GM12874 (cell line): ENCODE measurements around the gene FBXL16.

Source experiments
- CTCF ChIP-seq: IDR thresholded peaks from 2 replicates; pipeline ENCODE4 v1.5.1; 2011; ENCODE audit warnings: low read depth, mild to moderate bottlenecking, control low read depth, low read length, moderate library complexity; ENCODE audit not compliant: insufficient read depth

Gene FBXL16

DNA sequence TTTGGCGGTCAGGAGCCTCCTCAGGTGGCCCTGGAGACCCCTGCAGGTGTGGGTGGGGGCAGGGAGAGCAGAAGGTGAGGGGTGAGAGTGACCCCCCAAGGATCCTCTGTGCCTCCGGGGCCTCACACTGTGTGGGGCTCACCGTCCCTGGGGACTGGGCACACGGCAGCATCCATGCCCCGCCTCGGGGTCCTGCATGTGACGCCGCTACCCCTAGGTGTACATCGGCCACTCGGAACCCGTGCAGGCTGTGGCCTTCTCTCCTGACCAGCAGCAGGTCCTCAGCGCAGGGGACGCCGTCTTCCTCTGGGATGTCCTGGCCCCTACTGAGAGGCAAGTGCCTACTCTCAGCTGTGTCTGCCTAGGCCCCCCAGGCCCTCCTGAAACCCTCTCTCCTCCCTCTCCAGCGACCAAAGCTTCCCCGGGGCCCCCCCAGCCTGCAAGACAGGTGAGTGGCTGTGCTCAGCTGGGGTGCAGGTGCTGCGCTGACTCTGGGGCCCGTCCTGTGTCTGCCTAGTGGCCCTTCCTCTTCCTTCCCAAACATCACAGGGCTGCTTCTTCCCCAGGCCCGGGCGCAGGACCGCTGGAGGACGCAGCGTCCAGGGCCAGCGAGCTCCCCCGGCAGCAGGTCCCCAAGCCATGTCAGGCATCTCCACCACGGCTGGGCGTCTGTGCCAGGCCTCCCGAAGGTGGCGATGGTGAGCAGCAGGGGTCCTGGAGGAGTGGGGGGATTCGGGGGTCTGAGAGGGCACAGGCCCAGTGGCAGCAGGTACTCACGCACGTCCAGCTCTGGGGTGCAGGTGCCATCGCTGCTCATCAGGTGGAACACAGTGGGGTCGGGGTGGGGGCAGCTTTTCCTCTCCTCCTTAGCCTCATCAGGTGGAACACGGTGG lies 46.7 kb downstream of the FBXL16 start:
- peak; percentile 20; the same call in 1 of the 2 replicates for TF ChIP-seq CTCF

GRCh38 chr16:657487-657886 lies 48.1 kb downstream of the FBXL16 start:
- TF ChIP-seq CTCF: no peak

GRCh38 chr16:654034-654433 lies 51.6 kb downstream of the FBXL16 start:
- no peak for TF ChIP-seq CTCF

DNA sequence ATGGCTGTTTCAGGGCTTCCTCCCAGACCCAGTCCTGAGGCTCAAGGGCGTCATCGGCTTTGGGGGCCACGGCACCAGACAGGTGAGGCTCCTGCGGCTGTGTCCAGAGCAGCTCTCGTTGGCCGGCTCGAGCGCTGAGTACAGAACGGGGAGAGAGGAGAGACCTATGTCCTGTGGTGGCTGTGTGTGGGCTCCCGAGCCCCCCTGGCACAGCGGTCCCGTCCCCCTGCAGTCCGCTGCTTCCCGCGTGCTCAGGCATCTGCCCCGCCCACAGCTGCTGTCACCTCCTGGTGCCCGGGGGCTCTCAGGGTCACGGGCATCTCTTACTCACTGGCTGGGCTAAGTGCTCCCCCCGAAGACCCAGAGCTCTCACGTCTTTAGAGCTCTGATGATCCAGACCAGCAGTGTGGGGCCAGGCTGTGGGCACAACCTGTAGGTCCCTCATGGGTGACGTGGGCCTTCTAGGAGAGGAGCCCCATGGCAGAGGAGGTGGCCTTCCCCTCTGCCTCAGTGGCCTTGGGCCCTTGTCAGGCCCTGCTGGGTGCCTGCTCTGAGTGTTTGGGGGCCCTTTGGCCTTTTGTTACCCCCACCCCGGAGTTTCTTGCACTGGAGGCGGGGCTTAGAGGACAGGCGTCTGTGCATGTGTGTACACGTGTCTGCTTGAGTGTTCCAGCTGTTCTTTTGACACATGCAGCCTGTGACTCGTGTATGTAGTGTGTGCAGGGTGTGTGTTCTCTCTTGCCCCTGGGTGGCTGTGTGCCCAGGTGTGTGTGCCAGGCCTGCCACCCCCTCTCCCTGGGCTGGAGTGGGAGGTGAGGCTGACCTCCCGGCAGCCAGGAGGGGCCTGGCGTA lies 52.9 kb downstream of the FBXL16 start:
- TF ChIP-seq CTCF: no peak

DNA sequence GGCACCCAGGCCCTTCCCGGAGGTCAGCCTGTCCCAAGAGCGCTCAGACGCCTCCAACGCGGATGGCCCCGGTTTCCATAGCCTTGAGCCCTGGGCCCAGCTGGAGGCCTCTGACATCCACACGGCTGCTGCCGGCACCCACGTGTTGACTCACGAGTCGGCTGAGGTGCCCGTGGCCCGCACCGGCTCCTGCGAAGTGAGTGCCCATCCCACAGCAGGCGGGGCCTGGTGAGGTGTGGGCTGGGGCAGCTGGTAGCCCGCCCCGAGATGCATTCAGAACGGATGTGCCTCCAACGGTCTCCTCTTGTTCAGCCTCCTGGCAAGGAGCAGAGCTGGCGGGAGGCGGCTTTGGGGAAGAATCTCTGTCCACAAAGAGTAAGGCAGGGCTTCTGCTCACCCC lies 53.8 kb downstream of the FBXL16 start:
- TF ChIP-seq CTCF: no peak

DNA sequence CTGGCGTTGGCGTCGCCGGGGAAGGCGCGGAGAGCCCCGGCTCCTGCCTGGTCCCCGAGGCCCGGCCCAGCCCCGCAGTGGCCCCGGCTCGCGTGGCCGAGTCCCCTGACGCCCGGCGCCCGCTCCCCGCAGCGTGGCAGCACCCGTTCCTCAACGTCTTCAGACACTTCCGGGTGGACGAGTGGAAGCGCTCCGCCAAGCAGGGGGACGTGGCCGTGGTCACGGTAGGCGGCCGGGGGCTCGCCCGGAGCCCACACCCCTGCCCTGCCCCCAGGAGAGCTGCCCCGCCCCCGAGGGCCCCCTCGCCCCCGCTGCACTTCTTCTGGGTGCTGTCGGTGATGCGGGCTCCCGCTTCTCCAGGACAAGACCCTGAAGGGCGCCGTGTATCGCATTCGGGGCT lies 56.0 kb downstream of the FBXL16 start:
- TF ChIP-seq CTCF: no peak
